Stimulated activated CD4-positive, alpha-beta T cell treated with anti-CD3 and anti-CD28 coated beads, Interleukin-1b, Interleukin-23, amount 100 ng/mL, for 24 hours (primary cell): ENCODE results near the gene OR52M1.
"Not testable (repeated sequence)": the region's sequence is repeated elsewhere in the genome, so short reads cannot be mapped to it uniquely, and the experiment has no call there.

ENCODE experiments used
- DNase-seq, 4 experiments: peaks; one replicate each; pipeline ENCODE4 v3.0.0-alpha.2; 2020; ENCODE audit warnings: low read depth in 4 of 4, low spot score in 1 of 4

OR52M1 gene, protein sequence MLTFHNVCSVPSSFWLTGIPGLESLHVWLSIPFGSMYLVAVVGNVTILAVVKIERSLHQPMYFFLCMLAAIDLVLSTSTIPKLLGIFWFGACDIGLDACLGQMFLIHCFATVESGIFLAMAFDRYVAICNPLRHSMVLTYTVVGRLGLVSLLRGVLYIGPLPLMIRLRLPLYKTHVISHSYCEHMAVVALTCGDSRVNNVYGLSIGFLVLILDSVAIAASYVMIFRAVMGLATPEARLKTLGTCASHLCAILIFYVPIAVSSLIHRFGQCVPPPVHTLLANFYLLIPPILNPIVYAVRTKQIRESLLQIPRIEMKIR

GRCh38 chr11:4544891-4545290 is at the start of gene OR52M1:
Gene OR52M1 (plus strand): TSS chr11:4545191. CDS start chr11:4545191, 0 bp downstream.
- no peak for DNase-seq

DNA sequence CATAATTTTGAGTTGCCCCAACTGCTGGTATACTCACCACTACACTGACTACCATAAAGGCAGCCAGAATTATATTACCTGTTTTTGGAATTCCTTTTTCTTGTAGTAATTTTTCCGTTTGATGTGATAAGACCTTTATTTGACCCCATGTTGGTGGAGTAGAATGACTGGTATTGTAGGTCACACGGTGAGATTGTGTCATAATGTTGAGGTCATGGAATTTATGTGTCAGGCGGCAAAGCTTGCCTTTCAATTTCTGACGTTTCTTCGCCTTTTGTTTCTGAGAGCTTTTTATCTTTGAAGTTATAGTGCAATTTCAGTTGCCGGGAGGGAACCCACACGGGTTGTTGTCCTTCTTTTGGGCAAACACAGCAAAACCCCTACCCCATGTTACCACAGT is 49.5 kb upstream of the OR52M1 start:
- no peak for DNase-seq

DNA sequence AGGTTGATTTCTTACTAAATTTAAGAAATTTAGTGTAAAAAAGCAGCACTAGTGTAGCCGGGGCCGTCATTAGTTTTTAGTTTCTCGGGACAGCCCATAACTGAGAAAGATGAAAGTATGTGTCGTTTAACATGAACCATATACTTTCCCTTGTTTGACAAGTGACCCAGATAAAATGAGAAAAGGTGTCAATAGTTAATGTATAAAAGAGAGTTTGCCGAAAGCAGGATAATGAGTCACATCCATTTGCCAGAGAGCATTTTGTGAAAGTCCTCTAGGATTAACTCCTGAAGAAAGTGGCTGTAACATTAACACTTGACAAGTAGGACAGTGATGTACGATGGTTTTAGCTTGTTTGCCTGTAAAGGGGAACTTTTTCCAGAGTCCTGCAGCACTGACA is 49.0 kb upstream of the OR52M1 start:
- DNase-seq: no peak

DNA sequence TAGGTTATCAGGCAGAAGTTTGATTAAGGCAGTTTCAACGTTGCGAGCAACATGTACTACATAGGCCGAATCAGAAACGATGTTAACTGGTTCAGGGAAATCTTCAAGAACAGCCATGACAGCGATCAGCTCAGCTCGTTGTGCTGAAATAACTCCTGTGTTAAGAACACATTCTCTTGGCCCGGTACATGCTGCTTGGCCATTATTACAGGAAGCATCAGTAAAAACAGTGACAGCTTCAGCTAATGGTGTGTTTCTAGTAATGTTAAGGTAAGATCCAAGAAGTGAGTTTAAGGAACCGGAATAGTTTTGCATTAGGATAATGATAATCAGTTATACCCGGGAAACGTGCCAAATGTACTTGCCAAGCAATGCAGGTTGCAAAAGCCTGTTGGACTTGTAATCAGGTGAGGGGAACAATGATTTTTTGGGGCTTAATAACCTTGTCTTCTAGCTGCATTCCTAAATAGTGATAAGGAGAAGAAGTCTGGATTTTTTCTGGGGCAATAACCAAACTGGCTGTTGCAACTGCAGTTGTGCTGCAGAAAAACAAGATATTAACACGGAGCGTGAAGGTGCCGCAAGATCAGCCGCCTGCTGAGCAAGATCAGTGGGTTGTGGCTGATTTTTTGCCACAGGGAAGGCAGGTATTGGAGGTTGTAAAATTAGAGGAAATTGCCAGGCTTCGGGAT is 48.3 kb upstream of the OR52M1 start:
- no peak for DNase-seq

DNA sequence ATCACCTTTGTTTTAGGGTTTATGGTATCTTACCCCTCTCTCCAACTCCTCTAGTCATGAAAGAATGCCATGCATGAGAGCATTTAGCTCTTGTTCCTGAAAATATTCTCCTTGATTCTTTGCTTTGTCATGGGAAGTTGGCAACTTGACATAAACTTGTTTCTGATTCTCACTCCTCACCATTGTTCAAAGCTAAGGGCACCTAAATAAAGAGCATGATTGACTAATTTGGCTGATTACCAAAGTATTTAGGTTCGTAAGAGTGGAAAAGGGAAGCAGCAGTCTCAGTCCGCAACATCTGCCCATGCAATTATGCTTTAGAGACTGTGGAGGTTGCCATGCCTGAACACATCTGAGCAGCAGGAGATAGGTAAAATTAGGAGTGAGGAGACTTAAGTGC is 36.1 kb upstream of the OR52M1 start:
- no peak for DNase-seq

GRCh38 chr11:4511282-4512245 is 33.4 kb upstream of the OR52M1 start:
- DNase-seq: no peak

GRCh38 chr11:4514196-4514595 is 30.8 kb upstream of the OR52M1 start:
- no peak for DNase-seq

DNA sequence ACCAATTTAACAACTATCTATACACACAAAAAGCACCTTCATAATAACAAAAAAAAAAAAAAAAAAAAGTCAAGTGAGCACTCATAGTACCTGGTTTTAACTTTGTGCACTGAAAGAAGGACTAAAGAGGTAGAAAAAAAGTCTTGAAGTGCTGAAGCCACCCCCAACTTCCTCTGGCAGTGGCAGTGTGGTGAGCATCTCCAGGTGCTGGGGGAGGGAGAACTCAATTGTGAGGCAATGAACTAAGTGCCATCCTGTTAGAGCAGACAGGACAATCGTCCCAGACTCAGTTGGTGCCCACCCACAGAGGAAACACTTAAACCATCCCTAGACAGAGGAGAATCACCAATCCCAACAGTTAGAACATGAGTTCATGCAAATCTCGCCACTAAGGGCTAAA is 22.7 kb upstream of the OR52M1 start:
- no peak for DNase-seq

- no peak for DNase-seq
These were observed 22.2 kb upstream of the OR52M1 start for GRCh38 chr11:4522752-4523151.

DNA sequence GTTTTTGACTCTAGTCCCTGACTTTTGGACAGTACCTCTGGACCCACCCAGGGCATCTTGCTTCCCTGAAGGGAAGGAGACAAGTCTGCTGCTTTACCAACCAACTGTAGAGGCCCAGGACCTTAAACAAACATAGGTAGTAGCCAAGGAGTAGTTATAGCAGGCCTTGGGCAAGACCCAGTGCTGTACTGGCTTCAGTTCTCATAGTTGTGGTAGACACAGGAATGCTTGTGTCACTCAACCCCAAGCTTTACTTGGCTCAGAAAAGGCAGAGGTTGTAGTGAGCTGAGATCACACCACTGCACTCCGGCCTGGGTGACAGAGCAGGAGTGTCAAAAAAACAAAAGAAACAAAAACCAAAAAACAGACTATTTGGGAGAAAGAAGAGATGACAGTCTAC is 21.3 kb upstream of the OR52M1 start:
- no peak for DNase-seq

GRCh38 chr11:4527926-4528325 is 17.1 kb upstream of the OR52M1 start:
- DNase-seq: no peak

DNA sequence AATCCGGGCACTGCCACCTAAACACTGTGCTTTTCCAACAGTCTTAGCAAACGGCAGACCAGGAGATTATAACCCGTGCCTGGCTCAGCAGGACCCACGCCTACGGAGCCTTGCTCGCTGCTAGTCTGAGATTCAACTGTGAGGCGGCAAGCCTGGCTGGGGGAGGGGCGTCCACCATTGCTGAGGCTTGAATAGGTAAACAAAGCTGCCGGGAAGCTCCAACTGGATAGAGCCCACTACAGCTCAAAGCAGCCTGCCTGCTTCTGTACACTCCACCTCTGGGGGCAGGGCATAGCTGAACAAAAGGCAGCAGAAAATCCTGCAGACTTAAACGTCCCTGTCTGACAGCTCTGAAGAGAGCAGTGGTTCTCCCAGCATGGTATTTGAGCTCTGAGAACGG is 13.3 kb upstream of the OR52M1 start:
- DNase-seq: not testable (repeated sequence)

- DNase-seq: peak in 3 of 4 experiments; percentile 22 to 37 (median 36)
These were observed 5.3 kb upstream of the OR52M1 start for GRCh38 chr11:4539603-4540219.

DNA sequence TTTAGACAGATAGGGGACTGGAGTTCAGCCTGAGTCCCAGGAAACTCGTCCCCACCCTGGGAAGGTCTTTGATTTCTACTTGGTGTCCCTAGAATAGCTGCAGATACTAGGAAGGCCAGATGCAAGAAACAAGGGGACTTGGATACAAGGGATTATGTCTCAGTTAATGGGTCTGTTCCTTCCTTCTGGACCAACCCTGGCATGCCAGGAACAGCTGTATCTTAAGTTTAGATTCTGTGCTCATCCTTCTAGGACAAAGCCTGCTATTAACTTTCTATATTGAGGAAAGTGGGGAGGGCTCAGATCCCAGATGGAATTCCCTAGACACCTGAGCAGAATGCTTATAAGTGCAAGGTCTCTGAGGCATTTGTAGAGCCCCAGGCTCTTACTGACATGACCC is 3.9 kb upstream of the OR52M1 start:
- DNase-seq: no peak

DNA sequence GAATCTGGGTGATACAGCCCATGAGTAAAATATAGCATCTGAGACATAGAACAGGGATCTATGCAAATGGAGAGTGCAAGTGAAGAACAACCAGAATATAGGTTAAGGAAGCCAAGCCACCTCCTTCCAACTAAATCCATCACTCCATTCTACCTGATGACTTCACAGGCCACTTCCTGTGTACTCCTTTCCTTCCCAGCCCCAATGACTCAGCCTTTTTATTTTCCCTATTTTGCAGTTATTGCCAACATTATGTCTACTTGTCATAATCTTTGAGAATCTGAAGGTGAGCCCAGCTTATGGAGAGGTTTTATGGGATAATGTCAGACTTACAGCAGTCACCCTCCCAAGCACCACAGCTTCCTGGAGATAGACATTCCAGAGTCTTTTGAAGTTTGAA is 1.4 kb upstream of the OR52M1 start:
- DNase-seq: no peak

- DNase-seq: no peak
These were observed 1.9 kb downstream of the OR52M1 start for GRCh38 chr11:4546878-4547277.

DNA sequence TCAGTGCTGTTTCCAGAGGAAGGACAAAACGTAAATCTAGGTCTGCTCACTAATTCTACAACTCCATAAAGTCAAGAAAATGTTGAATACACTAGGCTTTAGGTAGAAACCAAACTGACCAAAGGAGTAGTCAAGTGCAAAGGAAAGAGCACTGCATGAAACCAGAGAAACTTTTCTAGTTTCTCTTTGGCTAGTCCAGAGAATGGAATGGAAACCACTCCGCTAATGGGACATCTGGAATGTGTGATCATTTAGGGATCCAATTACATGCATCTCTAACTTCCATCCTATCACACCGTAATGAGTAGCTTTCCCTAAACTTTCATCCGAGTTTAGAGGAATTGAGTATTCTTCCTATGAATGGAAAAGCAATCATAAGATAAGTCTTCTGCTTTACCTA is 2.4 kb downstream of the OR52M1 start:
- no peak for DNase-seq

GRCh38 chr11:4551346-4551979 is 6.5 kb downstream of the OR52M1 start:
- no peak for DNase-seq

DNA sequence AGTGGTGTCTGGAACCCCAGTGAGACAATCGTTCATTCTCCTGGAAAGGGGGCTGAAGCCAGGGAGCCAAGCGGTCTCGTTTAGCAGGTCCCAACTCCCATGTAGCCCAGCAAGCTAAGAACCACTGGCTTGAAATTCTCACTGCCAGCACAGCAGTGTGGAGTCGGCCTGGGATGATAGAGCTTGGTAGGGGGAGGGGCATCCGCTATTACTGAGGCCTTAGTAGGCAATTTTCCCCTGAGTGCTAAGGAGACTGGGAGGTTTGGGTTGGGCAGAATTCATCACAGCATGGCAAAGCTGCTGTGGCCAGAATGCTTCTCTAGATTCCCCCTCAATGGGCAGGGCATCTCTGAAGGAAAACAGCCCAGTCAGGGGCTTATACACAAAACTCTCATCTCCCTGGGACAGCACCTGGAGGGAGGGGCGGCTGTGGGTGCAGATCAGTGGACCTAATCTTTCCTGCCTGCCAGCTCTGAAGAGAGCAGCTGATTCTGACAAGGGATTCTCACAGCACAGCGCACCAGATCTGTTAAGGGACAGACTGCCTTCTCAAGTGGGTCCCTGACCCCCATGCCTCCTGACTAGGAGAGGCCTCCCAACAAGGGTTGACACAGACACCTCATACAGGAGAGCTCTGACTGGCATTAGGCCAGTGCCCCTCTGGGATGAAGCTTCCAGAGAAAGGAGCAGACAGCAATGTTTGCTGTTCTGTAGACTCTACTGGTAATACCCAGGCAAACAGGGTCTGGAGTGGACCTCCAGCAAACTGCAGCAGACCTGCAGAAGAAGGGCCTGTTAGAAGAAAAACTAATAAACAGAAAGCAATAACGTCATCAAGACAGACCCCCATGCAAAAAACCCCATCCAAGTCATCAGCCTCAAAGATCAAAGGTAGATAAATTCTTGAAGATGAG is 14.8 kb downstream of the OR52M1 start:
- no peak for DNase-seq

DNA sequence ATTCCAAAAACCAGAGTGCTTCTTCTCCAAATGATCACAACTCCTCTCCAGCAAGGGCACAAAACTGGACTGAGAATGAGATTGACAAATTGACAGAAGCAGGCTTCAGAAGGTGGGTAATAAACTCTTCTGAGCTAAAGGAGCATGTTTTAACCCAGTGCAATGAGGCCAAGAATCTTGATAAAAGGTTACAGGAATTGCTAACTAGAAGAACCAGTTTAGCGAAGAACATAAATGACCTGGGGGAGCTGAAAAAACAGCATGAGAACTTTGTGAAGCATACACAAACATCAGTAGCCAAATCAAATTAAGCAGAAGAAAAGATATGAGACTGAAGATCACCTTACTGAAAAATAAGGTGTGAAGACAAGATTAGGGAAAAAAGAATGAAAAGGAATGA is 15.5 kb downstream of the OR52M1 start:
- DNase-seq: no peak
